Adrenal gland (tissue), 12 donors: ENCODE results near the gene MIEN1. TPM values are rescaled to one million over a fixed set of nuclear protein-coding genes. Genes with fewer than 3 reads are reported as not detected.
"Not testable (repeated sequence)": the region's sequence is repeated elsewhere in the genome, so short reads cannot be mapped to it uniquely, and the experiment has no call there.

Experiments used
- DNase-seq, 7 donors: peaks; one replicate each; pipeline ENCODE4 v3.0.0-alpha.2; 2019 to 2020
- H3K27ac ChIP-seq, 5 donors: fragments of 200-600 bp; sonication (generic) in 4 of 5; 1 replicate in 3 of 5; 2 replicates in 2 of 5; pipeline versions ENCODE4 v1.5.1 to v1.8.0; 2016 to 2020; ENCODE audit warnings: mild to moderate bottlenecking in 1 of 5
- H3K27me3 ChIP-seq: fragments of 200-600 bp; 2 replicates; pipeline ENCODE4 v1.8.0; 2021
- H3K36me3 ChIP-seq, 2 donors: fragments of 200-600 bp; replicated peaks in 1 of 2; 1 replicate in 1 of 2; 2 replicates in 1 of 2; pipeline versions ENCODE4 v1.5.1 to v1.8.0; 2018 to 2022
- H3K4me1 ChIP-seq, 2 donors: fragments of 200-600 bp; replicated peaks in 1 of 2; 1 replicate in 1 of 2; 2 replicates in 1 of 2; pipeline versions ENCODE4 v1.5.1 to v1.8.0; 2018 to 2021
- H3K4me3 ChIP-seq, 4 donors: fragments of 200-600 bp; sonication (generic) in 3 of 4; one replicate each; pipeline ENCODE4 v1.5.1; 2016 to 2018
- H3K9me3 ChIP-seq, 3 donors: fragments of 200-600 bp; sonication (generic) in 1 of 3; replicated peaks in 1 of 3; 1 replicate in 2 of 3; 2 replicates in 1 of 3; pipeline versions ENCODE4 v1.5.1 to v1.8.0; 2016 to 2021
- POLR2A ChIP-seq, 2 donors: fragments of 450-650 bp; IDR thresholded peaks; one replicate each; pipeline ENCODE4 v1.6.1; 2017; ENCODE audit warnings: antibody characterized with exemption in 2 of 2, mild to moderate bottlenecking in 2 of 2, moderate library complexity in 1 of 2
- WGBS, 4 donors: extraction: QIAGEN DNeasy Blood & Tissue Kit in 2 of 4; methylation state at CpG; one replicate each; pipeline versions ENCODE4 v1.1.5 to v1.1.7; 2013 to 2017; 5-methylcytosine and 5-hydroxymethylcytosine counted together
- intact Hi-C, 2 donors: fragments of 100-400 bp; cut with DNase I; formaldehyde crosslinking; loops; one replicate each; pipeline versions ENCODE4 v1.14.1 to v1.15.0; 2022 to 2023
- polyA plus RNA-seq, 3 donors: library from polyadenylated mRNA; stranded (reverse); fragments of 200-250 nt in 2 of 3; fragments of 350-450 nt in 1 of 3; fragmentation: Illumina TruSeq in 1 of 3; extraction: RNeasy Lipid Tissue Mini Kit (QIAGEN cat#74804) in 1 of 3; gene quantifications; one replicate each; pipeline ENCODE4 v1.2.3, GENCODE V29; 2013 to 2014
- total RNA-seq, 9 donors: library from RNA; depleted of rRNA in 4 of 9; stranded (reverse); fragments of >200 nt in 4 of 9; fragments of 120-200 nt in 1 of 9; fragmentation: NEBNext Ultra II Directional in 1 of 9; extraction: Animal tissue kit (Norgen Biotek cat#: 25700) in 1 of 9; gene quantifications; one replicate each; pipeline versions ENCODE4 v1.1.0 to v1.2.4, GENCODE V29; 2013 to 2023
- TF ChIP-seq, protein P1 (sequence below), 6 experiments: fragments of 450-650 bp in 4 of 6; fragments of 200-600 bp in 2 of 6; sonication (generic) in 1 of 6; IDR thresholded peaks; 1 replicate in 5 of 6; 2 replicates in 1 of 6; pipeline versions ENCODE4 v1.5.1 to v1.8.0; 2016 to 2021; ENCODE audit warnings: antibody characterized with exemption in 6 of 6, mild to moderate bottlenecking in 2 of 6, moderate library complexity in 1 of 6
- donor health status: healthy with polysubstance abuse.
- donor health status: Bipolar disorder and iron deficiency.
- donor health status: DM: yes; HTN: yes; CAD: no.
- donor health status: DM: no; HTN: no; CAD: no.
- donor health status: DM: no; HTN: no; CAD: no.
- donor health status: DM: yes; HTN: yes; CAD: no.

Gene MIEN1
- total and polyA plus RNA-seq, 12 donors, result 41.9 to 210 (median 51.0) TPM

DNA sequence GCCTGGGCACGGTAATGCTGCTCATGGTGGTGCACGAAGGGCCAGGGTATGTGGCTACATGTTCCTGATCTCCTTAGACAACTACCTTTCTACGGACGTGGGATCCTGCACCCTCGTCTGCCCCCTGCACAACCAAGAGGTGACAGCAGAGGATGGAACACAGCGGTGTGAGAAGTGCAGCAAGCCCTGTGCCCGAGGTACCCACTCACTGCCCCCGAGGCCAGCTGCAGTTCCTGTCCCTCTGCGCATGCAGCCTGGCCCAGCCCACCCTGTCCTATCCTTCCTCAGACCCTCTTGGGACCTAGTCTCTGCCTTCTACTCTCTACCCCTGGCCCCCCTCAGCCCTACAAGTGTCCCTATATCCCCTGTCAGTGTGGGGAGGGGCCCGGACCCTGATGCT lies 18.5 kb downstream of the MIEN1 start:
- intact Hi-C loops, result no loop called here
- no peaks in the 10 kb centered on the region for H3K36me3 ChIP-seq
- H3K9me3 ChIP-seq, result no peaks in the 10 kb centered on the region
- H3K27me3 ChIP-seq, result no peaks in the 10 kb centered on the region
- TF ChIP-seq POLR2A (IDR thresholded peaks at IDR 0.05), result no peak
- TF ChIP-seq, protein P1, sequence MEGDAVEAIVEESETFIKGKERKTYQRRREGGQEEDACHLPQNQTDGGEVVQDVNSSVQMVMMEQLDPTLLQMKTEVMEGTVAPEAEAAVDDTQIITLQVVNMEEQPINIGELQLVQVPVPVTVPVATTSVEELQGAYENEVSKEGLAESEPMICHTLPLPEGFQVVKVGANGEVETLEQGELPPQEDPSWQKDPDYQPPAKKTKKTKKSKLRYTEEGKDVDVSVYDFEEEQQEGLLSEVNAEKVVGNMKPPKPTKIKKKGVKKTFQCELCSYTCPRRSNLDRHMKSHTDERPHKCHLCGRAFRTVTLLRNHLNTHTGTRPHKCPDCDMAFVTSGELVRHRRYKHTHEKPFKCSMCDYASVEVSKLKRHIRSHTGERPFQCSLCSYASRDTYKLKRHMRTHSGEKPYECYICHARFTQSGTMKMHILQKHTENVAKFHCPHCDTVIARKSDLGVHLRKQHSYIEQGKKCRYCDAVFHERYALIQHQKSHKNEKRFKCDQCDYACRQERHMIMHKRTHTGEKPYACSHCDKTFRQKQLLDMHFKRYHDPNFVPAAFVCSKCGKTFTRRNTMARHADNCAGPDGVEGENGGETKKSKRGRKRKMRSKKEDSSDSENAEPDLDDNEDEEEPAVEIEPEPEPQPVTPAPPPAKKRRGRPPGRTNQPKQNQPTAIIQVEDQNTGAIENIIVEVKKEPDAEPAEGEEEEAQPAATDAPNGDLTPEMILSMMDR (IDR thresholded peaks at IDR 0.05), result no peak
- H3K4me3 ChIP-seq, result no peak overlapping the region
- DNase-seq, result no peak
- no peaks in the 10 kb centered on the region for H3K4me1 ChIP-seq
- H3K27ac ChIP-seq, result no peak overlapping the region
- WGBS, 4 donors, result 92 to 93% (median 92%) methylated on average over 5 to 10 of the region's 10 CpGs

DNA sequence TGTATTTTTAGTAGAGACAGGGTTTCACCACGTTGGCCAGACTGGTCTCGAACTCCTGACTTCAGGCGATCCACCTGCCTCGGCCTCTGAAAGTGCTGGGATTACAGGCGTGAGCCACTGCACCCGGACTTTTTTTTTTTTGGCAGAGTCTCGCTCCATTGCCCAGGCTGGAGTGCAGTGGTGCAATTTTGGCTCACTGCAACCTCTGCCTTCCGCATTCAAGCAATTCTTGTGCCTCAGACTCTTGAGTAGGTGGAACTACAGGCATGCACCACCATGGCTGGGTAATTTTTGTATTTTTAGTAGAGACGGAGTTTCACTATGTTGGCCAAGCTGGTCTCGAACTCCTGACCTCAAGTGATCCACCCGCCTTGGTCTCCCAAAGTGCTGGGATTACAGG lies 19.3 kb downstream of the MIEN1 start:
- intact Hi-C loops, H3K4me3 ChIP-seq, H3K4me1 ChIP-seq, H3K27ac ChIP-seq, H3K27me3 ChIP-seq, H3K36me3 ChIP-seq, H3K9me3 ChIP-seq, DNase-seq: not testable (repeated sequence)
- 87 to 89% (median 89%) methylated on average over 11 of the region's 11 CpGs for WGBS, 4 donors

- no peak overlapping the region for H3K4me3 ChIP-seq
- no peaks in the 10 kb centered on the region for H3K36me3 ChIP-seq
- no peak for TF ChIP-seq POLR2A (IDR thresholded peaks at IDR 0.05)
- TF ChIP-seq, protein P1 (IDR thresholded peaks at IDR 0.05), result no peak
- no peaks in the 10 kb centered on the region for H3K27me3 ChIP-seq
- H3K27ac ChIP-seq, result no peak overlapping the region
- H3K9me3 ChIP-seq, result no peaks in the 10 kb centered on the region
- no peak for DNase-seq
- 86 to 91% (median 89%) methylated on average over 13 to 20 of the region's 20 CpGs for WGBS, 4 donors
- no peaks in the 10 kb centered on the region for H3K4me1 ChIP-seq
- intact Hi-C loops, result no loop called here
Measured at GRCh38 chr17:39709998-39710964, 20.1 kb downstream of the MIEN1 start.

- H3K27ac ChIP-seq, result no peak overlapping the region
- no peaks in the 10 kb centered on the region for H3K36me3 ChIP-seq
- TF ChIP-seq, protein P1 (IDR thresholded peaks at IDR 0.05), result no peak
- TF ChIP-seq POLR2A (IDR thresholded peaks at IDR 0.05), result no peak
- 80 to 89% (median 86%) methylated on average over 13 to 14 of the region's 14 CpGs for WGBS, 4 donors
- DNase-seq, result no peak
- intact Hi-C loops, result no loop called here
- no peaks in the 10 kb centered on the region for H3K9me3 ChIP-seq
- H3K27me3 ChIP-seq, result no peaks in the 10 kb centered on the region
- no peak overlapping the region for H3K4me3 ChIP-seq
- H3K4me1 ChIP-seq, result no peaks in the 10 kb centered on the region
Measured at GRCh38 chr17:39709319-39709997, 20.9 kb downstream of the MIEN1 start.
